A673 (cell line): Measurements from ENCODE around the gene DEFB112. TPM values are rescaled to one million over a fixed set of nuclear protein-coding genes. Genes with fewer than 3 reads are reported as not detected.

Experiments
- BruUV-seq: library from RNA; stranded (reverse); fragments of 400-500 nt; replicated peaks from 2 replicates; lab custom pipeline; 2021; lab: Mats Ljungman, UMichigan
- CTCF ChIA-PET: fragments of 300-600 bp; sonication (Branson Sonifier 250); formaldehyde crosslinking; loops from one replicate; lab custom pipeline; 2022; ENCODE audit warnings: antibody characterized with exemption; lab: Charles Lee
- POLR2A ChIA-PET: fragments of 300-600 bp; sonication (Branson Sonifier 250); formaldehyde crosslinking; loops from one replicate; lab custom pipeline; 2022; ENCODE audit warnings: antibody characterized with exemption; ENCODE audit not compliant: low non-redundant PET; lab: Charles Lee
- DNase-seq: peaks from one replicate; pipeline ENCODE4 v3.0.0-alpha.2; 2015; ENCODE audit warnings: low spot score
- H3K27ac ChIP-seq: fragments of 200-600 bp; sonication (generic); 2 replicates; pipeline ENCODE4 v1.5.1; 2016; ENCODE audit warnings: mixed run types, low read depth, mild to moderate bottlenecking, mixed read lengths, antibody characterized with exemption, low read length; ENCODE audit not compliant: poor library complexity, severe bottlenecking
- H3K27me3 ChIP-seq: fragments of 200-600 bp; sonication (generic); replicated peaks from 2 replicates; pipeline ENCODE4 v1.6.1; 2017; ENCODE audit warnings: mixed run types, low read depth, mild to moderate bottlenecking, mixed read lengths, antibody characterized with exemption, low read length; ENCODE audit not compliant: insufficient read depth, poor library complexity
- H3K36me3 ChIP-seq: fragments of 200-600 bp; sonication (generic); 2 replicates; pipeline ENCODE4 v1.6.1; 2016; ENCODE audit warnings: mixed run types, mild to moderate bottlenecking, mixed read lengths, antibody characterized with exemption, low read length; ENCODE audit not compliant: insufficient read depth, poor library complexity, severe bottlenecking
- H3K4me1 ChIP-seq: fragments of 200-600 bp; sonication (generic); 2 replicates; pipeline ENCODE4 v1.6.1; 2017; ENCODE audit warnings: mixed run types, mild to moderate bottlenecking, mixed read lengths, antibody characterized with exemption, low read length; ENCODE audit not compliant: insufficient read depth, poor library complexity, severe bottlenecking
- H3K4me3 ChIP-seq: fragments of 200-600 bp; sonication (generic); 2 replicates; pipeline ENCODE4 v1.5.1; 2016; ENCODE audit warnings: low read depth, mixed run types, mild to moderate bottlenecking, mixed read lengths, low read length; ENCODE audit not compliant: poor library complexity, severe bottlenecking
- H3K9me3 ChIP-seq: fragments of 200-600 bp; sonication (generic); 2 replicates; pipeline ENCODE4 v1.6.1; 2016; ENCODE audit warnings: mixed run types, low read depth, mild to moderate bottlenecking, mixed read lengths, antibody characterized with exemption, low read length; ENCODE audit not compliant: poor library complexity, severe bottlenecking
- CTCF ChIP-seq: fragments of 300-800, 200-600 bp; sonication (generic); conservative IDR thresholded peaks from 2 replicates; pipeline ENCODE4 v1.5.1; 2017; ENCODE audit warnings: low read depth, mild to moderate bottlenecking, antibody characterized with exemption, low read length, moderate library complexity, mixed read lengths
- EZH2 ChIP-seq: fragments of 200-600 bp; sonication (generic); IDR thresholded peaks from 2 replicates; pipeline ENCODE4 v1.6.1; 2017; ENCODE audit warnings: borderline replicate concordance, low read depth, mild to moderate bottlenecking, mixed read lengths, antibody characterized with exemption, low read length; ENCODE audit not compliant: poor library complexity, severe bottlenecking
- intact Hi-C: fragments of 100-400 bp; cut with micrococcal nuclease; formaldehyde crosslinking; loops from one replicate; pipeline ENCODE4 v1.10.0; 2022; ENCODE audit not compliant: unreplicated experiment
- total RNA-seq: library from RNA; stranded (reverse); gene quantifications from 2 replicates; pipeline ENCODE4 v1.2.3, GENCODE V29; 2021

The DEFB112 gene
- total RNA-seq, 1 experiment from 2014 or later = not detected

GRCh38 chr6:50077385-50077784, 27.7 kb upstream of the DEFB112 start:
- intact Hi-C loops = no loop called here
- Histone ChIP-seq H3K27ac (no peak overlapping the region), H3K4me1 (no peaks in the 10 kb centered on the region), H3K27me3 (no peaks in the 10 kb centered on the region), H3K36me3 (no peaks in the 10 kb centered on the region), H3K4me3 (no peak overlapping the region), H3K9me3 (no peaks in the 10 kb centered on the region)
- TF ChIP-seq EZH2 (no peak), CTCF (no peak)
- POLR2A ChIA-PET = no interaction called here
- CTCF ChIA-PET = no interaction called here
- no TSS peak for BruUV-seq
- no peak for DNase-seq

GRCh38 chr6:50076431-50076830, 26.7 kb upstream of the DEFB112 start:
- Histone ChIP-seq H3K36me3 (no peaks in the 10 kb centered on the region), H3K4me3 (no peak overlapping the region), H3K27me3 (no peaks in the 10 kb centered on the region), H3K27ac (no peak overlapping the region), H3K4me1 (no peaks in the 10 kb centered on the region), H3K9me3 (no peaks in the 10 kb centered on the region)
- no peak for DNase-seq
- TF ChIP-seq EZH2 (no peak), CTCF (no peak)
- intact Hi-C loops = no loop called here
- ChIA-PET POLR2A (no interaction called here), CTCF (no interaction called here)
- no TSS peak for BruUV-seq

GRCh38 chr6:50071921-50072320, 22.2 kb upstream of the DEFB112 start:
- TF ChIP-seq EZH2 = no peak
- no peak for TF ChIP-seq CTCF
- Histone ChIP-seq H3K27me3 (no peaks in the 10 kb centered on the region), H3K27ac (no peak overlapping the region), H3K4me1 (no peaks in the 10 kb centered on the region), H3K4me3 (no peak overlapping the region), H3K9me3 (no peaks in the 10 kb centered on the region), H3K36me3 (no peaks in the 10 kb centered on the region)
- ChIA-PET CTCF (no interaction called here), POLR2A (no interaction called here)
- no TSS peak for BruUV-seq
- intact Hi-C loops = no loop called here
- no peak for DNase-seq
